BLaER1 treated with 17β-estradiol and CSF1 and Interleukin-3, amounts not matched to agents 10 nM and 100 nM (cell line): ENCODE data around the gene FAM53A.
A peak's percentile ranks its signal among the peaks of the same experiment; 100 is the strongest.
"Not testable (repeated sequence)": the region's sequence is repeated elsewhere in the genome, so short reads cannot be mapped to it uniquely, and the experiment has no call there.

ENCODE experiments used
- H3K27ac ChIP-seq, 11 experiments: shearing (Covaris generic); formaldehyde crosslinking; 2 replicates each; pipeline ENCODE4 v1.8.1; 2022
- H3K27me3 ChIP-seq, 11 experiments: shearing (Covaris generic); formaldehyde crosslinking; 2 replicates each; pipeline ENCODE4 v1.8.1; 2022
- H3K36me3 ChIP-seq, 11 experiments: shearing (Covaris generic); formaldehyde crosslinking; 2 replicates each; pipeline ENCODE4 v1.8.1; 2022
- H3K4me1 ChIP-seq, 10 experiments: shearing (Covaris generic); formaldehyde crosslinking; 2 replicates each; pipeline ENCODE4 v1.8.1; 2022
- H3K4me2 ChIP-seq, 11 experiments: shearing (Covaris generic); formaldehyde crosslinking; 2 replicates each; pipeline ENCODE4 v1.8.1; 2022
- H3K4me3 ChIP-seq, 10 experiments: shearing (Covaris generic); formaldehyde crosslinking; 2 replicates each; pipeline ENCODE4 v1.8.1; 2022
- H3K9ac ChIP-seq, 11 experiments: shearing (Covaris generic); formaldehyde crosslinking; 2 replicates each; pipeline ENCODE4 v1.8.1; 2022
- H3K9me3 ChIP-seq, 11 experiments: shearing (Covaris generic); formaldehyde crosslinking; replicated peaks in 1 of 11; 2 replicates each; pipeline ENCODE4 v1.8.1; 2022
- H4K20me1 ChIP-seq, 11 experiments: shearing (Covaris generic); formaldehyde crosslinking; 2 replicates each; pipeline ENCODE4 v1.8.1; 2022
- Cebpa-rat ChIP-seq, 11 experiments: shearing (Covaris generic); IDR thresholded peaks; 2 replicates each; pipeline ENCODE4 v1.8.1; 2022

The FAM53A gene

GRCh38 chr4:1673671-1674070 is 10.4 kb downstream of the FAM53A start:
- Histone ChIP-seq H3K9me3 (no peaks in the 10 kb centered on the region), H4K20me1 (peaks cover 0 to 3% (median 0%) of the 10 kb centered on the region in 11 experiments; a peak in 2 of 22 replicates), H3K27me3 (no peaks in the 10 kb centered on the region), H3K4me1 (peaks cover 4 to 23% (median 11%) of the 10 kb centered on the region in 10 experiments; a peak in 19 of 20 replicates), H3K4me2 (no peak overlapping the region), H3K36me3 (no peaks in the 10 kb centered on the region), H3K27ac (no peak overlapping the region), H3K4me3 (no peak overlapping the region), H3K9ac (no peak overlapping the region)
- TF ChIP-seq Cebpa-rat (IDR thresholded peaks at IDR 0.05), result no peak

GRCh38 chr4:1671011-1671410 is 13.1 kb downstream of the FAM53A start:
- not testable (repeated sequence) for H3K4me2 ChIP-seq, H3K9me3 ChIP-seq, H3K27ac ChIP-seq, H3K36me3 ChIP-seq, H3K27me3 ChIP-seq, H4K20me1 ChIP-seq, H3K9ac ChIP-seq, H3K4me3 ChIP-seq
- H3K4me1 ChIP-seq, result peaks cover 9 to 44% (median 24%) of the 10 kb centered on the region in 10 experiments; a peak in 19 of 20 replicates

- Histone ChIP-seq H3K9ac (no peak overlapping the region), H3K27ac (no peak overlapping the region), H3K9me3 (no peaks in the 10 kb centered on the region; a peak in 1 of 22 replicates), H3K4me1 (peaks cover 9 to 44% (median 24%) of the 10 kb centered on the region in 10 experiments; a peak in 19 of 20 replicates), H3K27me3 (no peaks in the 10 kb centered on the region), H4K20me1 (peaks cover 0 to 6% (median 0%) of the 10 kb centered on the region in 11 experiments; a peak in 4 of 22 replicates), H3K4me2 (no peak overlapping the region), H3K4me3 (no peak overlapping the region), H3K36me3 (no peaks in the 10 kb centered on the region; a peak in 1 of 22 replicates)
- no peak for TF ChIP-seq Cebpa-rat (IDR thresholded peaks at IDR 0.05)
Measured at GRCh38 chr4:1670279-1670678, 13.8 kb downstream of the FAM53A start.

- no peaks in the 10 kb centered on the region; a peak in 1 of 22 replicates for H3K9me3 ChIP-seq
- H4K20me1 ChIP-seq, result peaks cover 0 to 6% (median 0%) of the 10 kb centered on the region in 11 experiments; a peak in 4 of 22 replicates
- H3K4me1 ChIP-seq, result peaks cover 9 to 44% (median 24%) of the 10 kb centered on the region in 10 experiments; a peak in 19 of 20 replicates
- no peak overlapping the region for H3K4me3 ChIP-seq
- no peaks in the 10 kb centered on the region for H3K27me3 ChIP-seq
- no peak for TF ChIP-seq Cebpa-rat (IDR thresholded peaks at IDR 0.05)
- H3K27ac ChIP-seq, result no peak overlapping the region
- H3K36me3 ChIP-seq, result no peaks in the 10 kb centered on the region; a peak in 1 of 22 replicates
- no peak overlapping the region for H3K9ac ChIP-seq
- H3K4me2 ChIP-seq, result peak overlapping the region in 2 of 11 experiments; percentile 25 to 70; a peak in 1 of 22 replicates
Measured at GRCh38 chr4:1669850-1670249, 14.3 kb downstream of the FAM53A start.

GRCh38 chr4:1669270-1669669 is 14.8 kb downstream of the FAM53A start:
- Histone ChIP-seq H3K4me1 (peaks cover 9 to 44% (median 24%) of the 10 kb centered on the region in 10 experiments; a peak in 19 of 20 replicates), H3K4me2 (peak overlapping the region in 8 of 11 experiments; percentile 17 to 73 (median 54); a peak in 11 of 22 replicates), H4K20me1 (peaks cover 0 to 6% (median 0%) of the 10 kb centered on the region in 11 experiments; a peak in 3 of 22 replicates), H3K36me3 (no peaks in the 10 kb centered on the region; a peak in 1 of 22 replicates), H3K27me3 (no peaks in the 10 kb centered on the region), H3K9me3 (no peaks in the 10 kb centered on the region; a peak in 1 of 22 replicates), H3K4me3 (no peak overlapping the region), H3K27ac (no peak overlapping the region), H3K9ac (no peak overlapping the region)
- TF ChIP-seq Cebpa-rat (IDR thresholded peaks at IDR 0.05), result no peak

- no peaks in the 10 kb centered on the region for H3K27me3 ChIP-seq
- H4K20me1 ChIP-seq, result peaks cover 0 to 6% (median 0%) of the 10 kb centered on the region in 11 experiments; a peak in 3 of 22 replicates
- H3K27ac ChIP-seq, result no peak overlapping the region
- no peaks in the 10 kb centered on the region; a peak in 1 of 22 replicates for H3K9me3 ChIP-seq
- no peak for TF ChIP-seq Cebpa-rat (IDR thresholded peaks at IDR 0.05)
- H3K4me1 ChIP-seq, result peaks cover 9 to 38% (median 24%) of the 10 kb centered on the region in 10 experiments; a peak in 19 of 20 replicates
- no peaks in the 10 kb centered on the region; a peak in 1 of 22 replicates for H3K36me3 ChIP-seq
- H3K4me2 ChIP-seq, result peak overlapping the region; percentile 17 to 73 (median 62); a peak in 20 of 22 replicates
- no peak overlapping the region for H3K9ac ChIP-seq
- no peak overlapping the region for H3K4me3 ChIP-seq
Measured at GRCh38 chr4:1668488-1668840, 15.6 kb downstream of the FAM53A start.

GRCh38 chr4:1667273-1667672 is 16.8 kb downstream of the FAM53A start:
- Histone ChIP-seq H3K27me3 (no peaks in the 10 kb centered on the region), H3K36me3 (no peaks in the 10 kb centered on the region; a peak in 1 of 22 replicates), H4K20me1 (peaks cover 0 to 6% (median 0%) of the 10 kb centered on the region in 11 experiments; a peak in 3 of 22 replicates), H3K9me3 (no peaks in the 10 kb centered on the region; a peak in 1 of 22 replicates), H3K4me1 (peaks cover 9 to 38% (median 24%) of the 10 kb centered on the region in 10 experiments; a peak in 19 of 20 replicates), H3K4me3 (no peak overlapping the region), H3K27ac (0 out of 22 replicates have a peak overlapping the region, but pooled peaks of 1 of the 11 experiments have one; percentile 7), H3K9ac (no peak overlapping the region), H3K4me2 (peak overlapping the region in 9 of 11 experiments; percentile 45 to 73 (median 62); a peak in 17 of 22 replicates)
- no peak for TF ChIP-seq Cebpa-rat (IDR thresholded peaks at IDR 0.05)

- Histone ChIP-seq H4K20me1 (peaks cover 0 to 6% (median 0%) of the 10 kb centered on the region in 11 experiments; a peak in 3 of 22 replicates), H3K4me3 (no peak overlapping the region), H3K27me3 (no peaks in the 10 kb centered on the region), H3K9ac (no peak overlapping the region), H3K4me1 (peaks cover 9 to 38% (median 24%) of the 10 kb centered on the region in 10 experiments; a peak in 19 of 20 replicates), H3K4me2 (no peak overlapping the region; a peak in 1 of 22 replicates), H3K9me3 (no peaks in the 10 kb centered on the region; a peak in 1 of 22 replicates), H3K27ac (no peak overlapping the region), H3K36me3 (no peaks in the 10 kb centered on the region; a peak in 1 of 22 replicates)
- TF ChIP-seq Cebpa-rat (IDR thresholded peaks at IDR 0.05), result no peak
Measured at GRCh38 chr4:1666391-1666790, 17.7 kb downstream of the FAM53A start.

- Histone ChIP-seq H3K27me3 (no peaks in the 10 kb centered on the region), H3K9ac (no peak overlapping the region), H3K4me1 (peaks cover 9 to 33% (median 20%) of the 10 kb centered on the region in 10 experiments; a peak in 19 of 20 replicates), H4K20me1 (peaks cover 0 to 6% (median 0%) of the 10 kb centered on the region in 11 experiments; a peak in 3 of 22 replicates), H3K27ac (no peak overlapping the region), H3K4me2 (no peak overlapping the region), H3K9me3 (no peaks in the 10 kb centered on the region; a peak in 1 of 22 replicates), H3K4me3 (no peak overlapping the region), H3K36me3 (no peaks in the 10 kb centered on the region; a peak in 1 of 22 replicates)
- no peak for TF ChIP-seq Cebpa-rat (IDR thresholded peaks at IDR 0.05)
Measured at GRCh38 chr4:1664141-1664540, 20.0 kb downstream of the FAM53A start.
